HG03025 (cell line): ENCODE measurements around the gene TBC1D3D.
"Not testable (repeated sequence)": the region's sequence is repeated elsewhere in the genome, so short reads cannot be mapped to it uniquely, and the experiment has no call there.

Experiments used
- ATAC-seq: cut with Tn5 transposase; IDR thresholded peaks from one replicate; pipeline ENCODE4 v1.9.1; 2021; ENCODE audit warnings: mild to moderate bottlenecking, moderate library complexity; ENCODE audit not compliant: unreplicated experiment, low FRiP score

The TBC1D3D gene

DNA sequence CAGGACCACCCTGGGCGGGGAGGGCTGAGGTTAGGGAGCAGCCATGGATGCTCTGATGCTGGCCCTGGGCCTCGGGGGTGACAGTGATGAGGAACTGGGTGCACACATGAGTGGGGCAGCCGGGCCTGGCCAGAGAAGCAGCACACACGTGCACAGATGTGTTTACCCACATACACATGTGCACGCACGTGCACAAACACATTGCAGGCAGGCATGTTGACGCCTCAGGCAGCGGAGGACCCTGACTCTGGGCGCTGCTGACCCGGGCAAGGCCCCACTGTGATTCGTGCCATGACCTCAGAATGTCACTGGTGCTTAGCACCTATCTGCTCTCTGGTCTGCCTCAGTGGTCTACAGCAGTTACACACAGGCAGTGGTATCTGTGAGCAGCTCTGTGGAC, at the start of gene TBC1D3D:
TSS of gene TBC1D3D (plus strand) at position 301 of the 400 bp plus-strand sequence. CDS start 1,585 bp downstream, outside the sequence.
- not testable (repeated sequence) for ATAC-seq

DNA sequence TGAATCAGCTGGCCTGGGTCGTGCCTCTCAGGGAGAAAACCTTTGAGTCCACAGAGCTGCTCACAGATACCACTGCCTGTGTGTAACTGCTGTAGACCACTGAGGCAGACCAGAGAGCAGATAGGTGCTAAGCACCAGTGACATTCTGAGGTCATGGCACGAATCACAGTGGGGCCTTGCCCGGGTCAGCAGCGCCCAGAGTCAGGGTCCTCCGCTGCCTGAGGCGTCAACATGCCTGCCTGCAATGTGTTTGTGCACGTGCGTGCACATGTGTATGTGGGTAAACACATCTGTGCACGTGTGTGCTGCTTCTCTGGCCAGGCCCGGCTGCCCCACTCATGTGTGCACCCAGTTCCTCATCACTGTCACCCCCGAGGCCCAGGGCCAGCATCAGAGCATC, 14.8 kb upstream of the TBC1D3D start, which contains the start of gene TBC1D3L:
TSS of gene TBC1D3L (minus strand) at position 101 of the 400 bp plus-strand sequence. CDS start 1,540 bp downstream, outside the sequence.
- ATAC-seq = not testable (repeated sequence)
